Fibroblast of skin of back (primary cell): ENCODE measurements around the gene INPP5F.
"Not testable (repeated sequence)": the region's sequence is repeated elsewhere in the genome, so short reads cannot be mapped to it uniquely, and the experiment has no call there.

ENCODE experiments used
- DNase-seq: peaks from one replicate; pipeline ENCODE4 v3.0.0-alpha.2; 2013

Gene INPP5F

DNA sequence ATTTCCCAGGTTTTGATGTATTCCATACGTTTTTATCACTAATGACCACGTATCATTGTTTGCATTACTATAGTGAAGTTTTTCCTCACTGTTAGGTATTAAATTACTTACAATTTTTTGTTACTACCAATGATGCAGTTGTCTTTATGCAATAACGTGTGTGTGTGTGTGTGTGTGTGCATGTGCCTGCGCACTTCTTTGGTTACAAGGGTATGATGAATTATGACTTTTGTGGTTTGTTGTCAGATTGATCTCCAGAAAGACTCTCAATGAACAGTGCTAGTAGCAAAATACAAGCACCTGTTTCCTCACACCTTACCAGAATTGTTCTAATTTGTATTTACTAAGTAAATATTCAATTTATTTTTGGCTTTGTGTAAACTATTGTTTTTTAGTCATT, 95.3 kb downstream of the INPP5F start:
- DNase-seq = no peak

DNA sequence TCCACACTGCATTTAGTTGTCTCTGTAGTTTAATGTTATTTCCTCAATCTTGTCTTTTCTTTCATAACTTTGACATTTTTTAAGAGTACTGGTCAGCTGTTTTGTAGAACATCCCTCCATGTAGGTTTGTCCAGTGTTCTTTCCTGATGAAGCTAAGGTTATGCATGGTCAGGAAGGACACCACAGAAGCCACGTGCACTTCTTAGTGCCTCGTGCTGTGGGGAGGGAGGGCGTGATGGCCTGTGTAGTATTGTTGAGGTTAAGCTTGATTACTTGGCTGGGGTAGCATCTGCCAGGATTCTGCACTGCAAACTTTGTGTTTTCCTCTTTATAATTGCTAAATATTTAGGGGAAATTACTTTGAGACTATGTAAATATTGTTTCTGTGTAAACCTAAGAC, 98.4 kb downstream of the INPP5F start:
- no peak for DNase-seq

DNA sequence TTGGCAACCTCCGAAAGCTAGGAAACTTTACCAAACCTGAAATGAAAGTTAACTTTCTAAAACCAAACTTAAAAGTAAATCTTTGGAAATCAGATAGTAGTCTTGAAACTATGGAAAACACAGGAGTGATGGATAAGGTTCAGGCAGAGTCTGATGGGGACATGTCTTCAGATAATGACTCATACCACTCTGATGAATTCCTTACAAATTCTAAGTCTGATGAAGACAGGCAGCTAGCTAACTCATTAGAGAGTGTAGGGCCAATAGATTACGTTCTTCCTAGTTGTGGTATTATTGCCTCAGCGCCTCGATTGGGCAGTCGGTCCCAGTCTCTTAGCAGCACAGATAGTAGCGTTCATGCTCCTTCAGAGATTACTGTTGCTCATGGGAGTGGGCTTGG, 100.9 kb downstream of the INPP5F start:
- DNase-seq = no peak

DNA sequence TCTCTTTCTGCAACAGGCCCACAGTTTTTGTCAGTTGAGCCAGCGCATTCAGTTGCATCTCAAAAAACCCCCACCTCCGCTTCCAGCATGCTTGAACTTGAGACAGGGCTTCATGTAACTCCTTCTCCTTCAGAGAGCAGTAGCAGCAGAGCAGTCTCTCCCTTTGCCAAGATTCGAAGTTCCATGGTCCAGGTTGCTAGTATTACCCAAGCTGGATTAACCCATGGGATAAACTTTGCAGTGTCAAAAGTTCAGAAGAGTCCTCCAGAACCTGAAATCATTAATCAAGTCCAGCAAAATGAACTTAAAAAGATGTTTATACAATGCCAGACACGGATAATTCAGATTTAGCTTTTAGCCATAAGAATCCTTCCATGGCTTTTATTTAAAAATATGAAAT, 101.6 kb downstream of the INPP5F start:
- DNase-seq = no peak

DNA sequence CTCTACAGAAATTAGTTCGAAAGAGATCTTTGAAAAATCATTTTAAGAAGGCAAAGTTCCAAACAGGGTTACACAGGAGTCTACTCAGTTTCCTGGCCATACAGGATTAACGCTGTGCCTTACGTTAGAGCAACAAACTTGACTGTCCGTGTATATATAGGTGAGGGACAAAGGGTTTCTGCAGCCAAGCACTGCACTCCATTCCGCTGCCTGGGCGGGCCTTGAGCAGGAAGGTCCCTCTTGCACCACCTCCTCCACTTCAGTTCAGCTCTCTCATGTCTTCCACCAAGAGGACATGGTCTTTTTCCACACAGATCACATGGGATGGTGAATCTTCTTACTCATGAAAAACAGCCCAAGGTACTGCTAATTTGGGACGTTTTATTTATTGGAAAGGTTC, 103.6 kb downstream of the INPP5F start:
- no peak for DNase-seq

DNA sequence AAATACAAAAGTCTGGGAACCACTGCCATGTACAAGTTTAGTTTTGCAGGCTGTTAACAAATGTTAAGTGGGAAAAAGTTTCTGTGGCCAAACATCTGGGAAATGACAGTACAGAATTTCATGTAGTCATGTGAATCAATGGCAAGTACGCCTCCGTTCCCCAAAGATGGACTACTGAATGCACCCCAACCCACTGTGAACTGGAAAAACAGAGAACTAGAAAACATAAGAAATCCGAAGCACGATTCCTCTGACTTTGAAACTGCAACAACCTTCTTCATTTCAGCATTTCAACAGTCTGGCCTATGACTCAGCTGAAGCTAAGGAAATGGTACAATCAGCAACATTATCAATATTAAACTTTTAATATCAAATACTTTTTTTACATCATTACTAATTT, 105.0 kb downstream of the INPP5F start:
- DNase-seq = no peak

DNA sequence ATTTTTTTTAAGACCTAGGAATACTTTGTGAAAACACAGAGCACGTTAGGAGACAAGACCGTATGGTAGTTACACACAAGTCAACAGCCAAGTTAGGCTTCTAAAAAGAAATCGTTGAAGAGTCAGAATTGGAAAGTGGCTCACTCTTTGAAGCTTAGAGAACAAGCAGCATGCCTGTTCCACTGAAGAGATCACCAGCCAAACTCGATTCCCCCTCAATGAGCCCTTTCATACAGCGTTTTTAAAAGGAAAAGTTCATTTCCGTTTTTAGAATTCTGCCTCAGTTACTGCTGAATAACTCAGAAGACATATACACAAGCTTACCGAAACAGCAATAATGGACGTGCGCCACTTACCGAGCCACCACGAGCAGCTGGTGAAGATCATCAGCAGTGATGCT, 105.8 kb downstream of the INPP5F start:
- no peak for DNase-seq

DNA sequence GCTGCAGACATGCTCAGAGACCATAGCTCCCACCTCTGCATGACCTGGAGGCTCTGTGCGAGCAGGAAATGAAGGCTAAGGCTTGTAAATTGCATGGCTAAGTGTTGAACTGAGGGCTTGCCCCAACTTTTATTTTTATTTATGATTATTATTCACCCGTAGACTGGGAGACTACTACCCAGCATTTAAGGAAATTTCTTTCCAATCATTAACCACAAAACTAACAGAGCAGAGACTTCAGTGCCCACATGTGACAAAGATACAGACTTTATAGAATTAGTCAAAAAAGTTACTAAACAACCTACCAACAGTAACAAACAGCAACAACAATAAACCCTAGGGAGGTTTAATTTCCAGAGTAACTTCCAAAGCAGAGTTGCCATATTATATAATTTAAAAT, 107.1 kb downstream of the INPP5F start:
- DNase-seq = no peak

DNA sequence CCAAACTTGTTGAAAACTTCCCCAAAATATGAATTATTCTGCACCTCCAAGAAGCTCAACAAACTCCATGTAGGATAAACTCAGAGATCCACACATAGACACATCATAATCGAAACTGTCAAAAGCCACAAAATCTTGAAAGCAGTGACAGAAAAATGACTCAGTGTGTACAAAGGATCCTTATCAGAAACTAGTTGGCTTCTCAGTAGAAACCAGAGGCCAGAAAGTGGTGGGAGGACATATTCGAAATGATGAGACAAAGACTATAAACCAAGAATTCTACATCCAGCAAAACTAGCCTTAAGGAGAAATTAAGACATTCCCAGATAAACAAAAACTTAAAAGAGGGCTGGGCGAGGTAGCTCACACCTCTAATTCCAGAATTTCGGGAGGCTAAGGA, 108.3 kb downstream of the INPP5F start:
- no peak for DNase-seq

DNA sequence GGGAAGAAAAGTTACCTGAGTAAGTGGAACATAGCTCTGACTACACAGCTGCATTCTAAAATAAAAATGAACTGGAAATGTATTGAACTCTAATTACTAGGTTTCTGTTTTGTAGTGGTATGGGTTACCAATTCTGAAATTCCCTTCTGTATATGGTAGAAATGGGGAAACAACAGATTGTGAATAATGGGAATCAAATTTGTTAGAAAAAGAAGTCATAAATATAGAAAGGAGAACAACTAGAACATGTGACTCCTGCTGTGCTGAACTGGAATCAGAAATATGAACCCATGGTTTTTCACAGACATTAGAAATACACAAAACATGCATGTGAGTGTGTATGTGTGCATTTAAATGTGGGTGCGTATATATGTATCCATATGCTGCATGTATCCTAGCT, 119.8 kb downstream of the INPP5F start:
- no peak for DNase-seq

DNA sequence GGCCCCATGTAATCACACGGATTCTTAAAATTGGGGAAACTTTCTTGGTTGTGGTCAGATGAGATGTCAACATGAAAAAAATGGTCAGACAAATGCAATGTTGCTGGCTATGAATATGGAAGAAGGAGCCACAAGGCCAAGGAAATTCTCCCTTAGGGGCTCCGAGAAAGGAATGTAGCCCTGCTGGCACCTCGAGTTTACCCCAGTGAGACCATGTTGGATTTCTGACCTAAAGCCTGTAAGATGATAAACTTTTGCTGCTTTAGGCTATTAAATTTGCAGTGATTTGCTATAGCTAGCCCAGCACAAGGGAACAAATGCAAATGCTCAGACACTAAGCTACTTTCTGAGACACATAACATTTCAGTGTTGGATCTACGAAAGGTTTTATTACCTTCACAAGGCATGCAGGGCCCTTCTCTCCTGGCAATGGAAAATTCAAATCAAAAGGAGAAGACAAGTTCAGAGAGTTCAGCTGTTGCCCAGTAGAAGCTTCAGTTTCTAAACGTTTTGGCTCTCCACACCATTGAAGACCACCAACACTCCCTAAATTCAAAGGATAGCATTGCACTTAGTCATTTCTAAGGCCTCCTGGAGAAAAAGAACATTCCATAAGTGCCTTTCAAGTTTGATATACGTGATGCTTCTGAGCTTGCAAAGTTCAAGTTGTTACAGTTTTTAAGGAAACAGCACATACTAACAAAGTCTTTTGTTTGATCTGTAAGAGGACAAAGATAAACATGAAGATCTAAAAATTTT, 123.4 kb downstream of the INPP5F start:
- peak; percentile 84 for DNase-seq

DNA sequence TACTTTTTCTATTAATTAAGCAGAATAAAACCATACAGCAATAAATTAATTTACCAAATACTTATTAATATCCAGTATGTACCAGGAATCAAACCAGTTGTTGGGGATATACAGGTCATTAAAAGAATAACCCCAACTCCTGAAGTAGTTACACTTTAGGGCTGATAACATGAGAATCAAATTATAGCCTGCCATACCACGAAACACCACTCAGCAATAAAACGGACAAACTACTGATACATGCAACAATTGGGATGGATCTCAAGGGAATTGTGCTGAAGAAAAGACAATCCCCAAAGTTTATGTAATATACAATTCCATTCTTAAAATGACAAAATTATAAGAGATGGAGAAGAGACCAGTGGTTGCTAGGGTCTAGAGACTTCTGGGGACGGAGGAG, 124.1 kb downstream of the INPP5F start:
- DNase-seq = no peak

DNA sequence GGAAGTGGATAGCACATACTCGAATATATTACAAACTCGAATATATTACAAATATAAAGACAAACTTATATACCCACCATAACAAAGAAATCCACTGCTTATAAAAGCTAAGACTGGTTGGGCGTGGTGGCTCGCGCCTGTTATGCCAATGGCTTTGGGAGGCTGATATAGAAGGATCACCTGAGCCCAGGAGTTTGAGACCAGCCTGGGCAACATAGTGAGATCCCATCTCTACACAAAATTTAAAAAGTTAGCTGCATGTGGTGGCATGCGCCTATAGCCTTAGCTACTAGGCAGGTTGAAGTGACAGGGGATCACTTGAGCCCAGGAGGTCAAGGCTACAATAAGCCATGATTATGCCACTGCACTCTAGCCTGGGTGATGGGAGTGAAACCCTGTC, 126.4 kb downstream of the INPP5F start:
- no peak for DNase-seq

DNA sequence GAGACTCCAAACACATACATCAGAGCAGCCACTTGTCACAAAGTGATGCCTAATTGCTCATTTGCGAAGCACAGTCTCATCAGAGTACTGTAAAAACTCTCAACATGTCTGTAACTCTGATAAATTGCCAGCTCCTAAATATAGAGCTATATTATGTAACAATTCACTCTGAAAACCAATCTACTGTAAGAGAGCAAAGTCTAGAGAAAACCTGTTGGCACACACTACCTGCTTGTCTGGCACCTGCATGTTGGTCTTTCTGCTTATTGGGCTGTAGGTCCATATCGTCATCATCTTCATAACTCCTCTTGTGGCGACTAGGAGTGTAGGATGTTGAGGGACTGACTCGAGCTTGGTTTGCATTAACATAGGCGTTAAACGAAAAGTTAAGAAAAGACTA, 127.0 kb downstream of the INPP5F start:
- DNase-seq = no peak

DNA sequence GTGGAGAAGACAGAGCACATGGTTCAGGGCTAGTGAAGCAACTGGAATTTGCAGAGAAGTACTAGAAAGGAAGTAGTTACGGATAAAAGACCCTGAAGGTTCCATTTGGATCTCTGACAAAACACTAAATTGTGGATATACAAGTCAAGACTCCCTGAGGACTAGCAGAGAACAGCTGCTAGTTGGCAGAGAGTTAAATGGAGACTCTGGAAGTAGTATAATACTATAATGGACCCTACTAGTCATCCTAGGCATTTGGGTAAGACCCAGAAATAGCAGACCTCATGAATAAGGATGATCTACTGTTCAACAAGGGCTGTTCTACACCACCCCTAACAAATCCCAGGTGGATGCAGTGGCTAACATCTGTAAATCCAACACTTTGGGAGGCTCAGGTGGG, 127.7 kb downstream of the INPP5F start:
- no peak for DNase-seq

DNA sequence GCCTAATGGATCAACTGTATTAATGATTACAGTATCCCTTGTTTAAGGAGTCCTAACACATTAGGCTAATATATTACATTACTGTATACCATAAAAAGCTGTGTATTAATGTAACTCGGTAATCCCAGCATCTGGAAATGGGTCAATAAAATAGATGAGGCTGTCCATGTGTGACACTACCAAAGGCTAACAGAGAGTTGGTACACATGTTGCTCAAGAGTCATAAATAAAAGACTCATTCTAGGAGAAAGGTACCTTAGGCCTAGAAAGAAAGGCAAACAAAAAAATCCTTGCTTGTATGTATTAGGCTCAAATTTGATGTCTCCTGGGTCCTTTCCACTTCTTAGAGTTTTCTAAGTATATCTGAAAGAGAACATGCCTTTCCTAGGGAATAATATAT, 132.2 kb downstream of the INPP5F start:
- DNase-seq = no peak

DNA sequence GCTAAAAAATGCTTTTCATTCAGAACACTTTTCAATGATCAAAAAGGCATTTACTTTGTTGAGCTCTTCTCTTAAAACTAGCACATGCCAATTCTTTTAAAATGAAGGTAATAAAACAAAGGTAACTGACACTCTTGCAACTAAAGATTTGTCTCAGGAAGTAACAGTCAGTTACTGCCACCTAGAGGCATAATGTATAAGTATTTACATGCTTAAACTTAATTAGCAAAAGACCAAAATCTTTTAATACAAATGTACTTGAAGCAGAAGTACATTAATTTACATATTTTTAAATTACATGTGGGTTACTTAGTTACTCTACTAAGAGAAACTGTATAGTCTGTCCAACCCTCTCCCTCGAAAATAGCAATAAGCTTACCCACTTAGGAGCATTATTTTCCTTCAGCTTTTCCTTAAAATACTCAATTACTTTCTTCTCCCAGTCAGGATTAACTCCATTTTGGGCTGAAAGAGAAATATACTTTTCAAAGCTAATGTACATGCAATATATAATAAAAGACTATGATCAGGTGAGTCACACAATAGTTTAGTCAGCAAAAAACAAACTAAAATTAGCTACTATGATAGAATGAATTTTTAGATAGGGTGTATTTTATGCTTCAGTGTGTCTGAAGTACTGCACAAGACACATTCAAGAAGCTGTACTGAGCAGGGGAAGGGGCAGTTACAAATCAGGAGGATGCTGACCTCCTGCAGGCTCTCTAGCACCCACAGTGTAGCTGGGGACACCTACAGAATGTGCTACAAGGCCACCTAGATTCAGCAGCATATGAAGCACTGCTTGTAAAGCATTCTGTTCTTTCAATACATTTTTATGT, 133.8 kb downstream of the INPP5F start:
- DNase-seq = peak; percentile 44

DNA sequence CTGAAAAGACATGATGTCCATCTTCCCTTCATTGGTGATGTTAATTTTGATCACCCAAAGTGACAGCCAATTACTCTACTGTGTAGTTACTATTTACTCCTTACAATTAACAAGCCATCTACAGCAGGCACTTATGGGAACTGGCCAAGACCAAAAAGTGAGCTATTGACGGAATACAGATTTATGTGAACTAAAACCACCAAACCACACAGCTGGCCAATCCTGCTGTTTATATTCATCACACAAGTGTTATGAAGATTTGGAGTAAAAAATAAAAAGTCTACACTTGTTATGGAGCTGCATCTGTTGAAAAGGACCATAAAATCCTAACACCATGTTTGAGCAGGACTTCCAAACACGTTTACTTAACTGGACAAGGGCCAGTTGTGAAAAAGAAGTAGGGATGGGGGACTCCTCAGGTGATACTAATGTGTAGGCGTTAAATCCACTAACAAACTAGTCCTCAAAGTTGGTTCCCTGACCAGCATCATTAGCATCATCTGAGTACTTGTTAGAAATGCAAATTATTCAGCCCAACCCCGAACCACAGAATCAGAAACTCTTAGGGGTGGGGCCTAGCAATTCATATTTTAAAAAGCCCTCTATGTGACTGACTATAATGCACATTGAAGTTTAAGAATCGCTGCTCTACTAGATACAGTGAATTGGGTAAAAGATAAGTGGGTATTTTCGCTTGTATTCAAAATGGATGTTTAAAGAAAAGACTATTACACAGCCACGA, 135.2 kb downstream of the INPP5F start:
- no peak for DNase-seq

DNA sequence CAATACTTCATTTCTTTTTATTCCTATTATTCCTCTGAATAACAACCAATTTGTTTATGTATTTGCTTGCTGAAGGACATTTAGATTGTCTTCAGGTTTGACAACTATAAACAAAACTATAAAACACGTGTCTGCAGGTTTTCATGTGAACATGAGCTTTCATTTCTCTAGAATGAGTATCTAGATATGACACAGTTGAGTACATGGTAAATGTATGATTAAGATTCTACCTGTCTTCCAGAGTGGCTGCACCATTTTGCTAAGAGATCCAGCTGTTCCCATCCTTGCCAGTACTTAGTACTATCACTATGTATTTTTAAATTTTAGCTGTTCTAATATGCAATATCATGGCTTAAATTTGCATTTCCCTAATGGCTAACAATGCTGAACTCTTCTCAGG, 136.7 kb downstream of the INPP5F start:
- DNase-seq = no peak

DNA sequence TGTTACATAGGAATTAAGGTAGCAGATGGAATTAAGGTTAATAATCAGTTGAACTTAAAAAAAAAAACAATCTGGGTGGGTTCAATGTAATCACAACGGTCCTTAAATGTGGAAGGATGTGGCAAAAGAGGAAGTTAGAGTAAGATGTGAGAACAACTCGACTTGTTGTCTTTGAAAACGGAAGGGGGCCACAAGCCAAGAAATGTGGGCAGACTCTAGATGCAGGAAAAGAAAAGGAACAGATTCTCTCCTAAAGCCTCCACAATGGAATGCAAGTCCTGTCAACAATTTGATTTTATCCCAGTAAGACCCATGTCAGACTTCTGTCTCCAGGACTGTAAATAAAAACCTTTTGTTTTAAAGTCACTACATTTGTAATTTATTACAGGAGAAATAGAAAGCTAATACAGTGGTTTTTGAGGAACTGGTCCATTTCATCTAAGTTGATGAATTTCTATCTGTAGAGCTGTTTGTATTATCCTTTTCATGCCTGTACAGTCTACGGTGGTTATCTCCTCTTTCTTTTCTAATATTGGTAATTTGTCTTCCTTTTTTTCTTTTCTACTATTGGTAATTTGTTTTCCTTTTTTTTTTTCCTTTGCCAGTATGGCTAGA, 138.2 kb downstream of the INPP5F start:
- no peak for DNase-seq

DNA sequence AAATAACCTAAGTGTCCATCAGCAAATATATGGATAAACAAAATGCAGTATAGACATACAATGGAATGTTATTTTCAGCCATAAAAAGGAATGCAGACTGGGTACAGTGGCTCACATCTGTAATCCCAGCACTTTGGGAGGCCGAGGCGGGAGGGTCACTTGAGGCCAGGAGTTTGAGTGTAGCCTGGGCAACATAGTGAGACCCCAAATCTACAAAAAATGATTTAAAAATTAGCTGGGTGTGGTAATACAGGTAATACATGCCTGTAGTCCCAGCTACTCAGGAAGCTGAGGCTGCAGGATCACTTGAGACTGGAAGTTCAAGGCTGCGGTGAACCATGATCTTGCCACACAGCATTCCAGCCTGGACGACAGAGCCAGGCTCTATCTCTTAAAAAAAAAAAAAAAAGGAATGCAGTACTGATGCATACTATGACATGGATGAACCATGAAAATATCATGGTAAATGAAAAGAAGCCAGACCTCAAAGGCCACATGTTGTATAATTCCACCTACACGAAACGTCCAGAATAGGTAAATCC, 139.9 kb downstream of the INPP5F start:
- DNase-seq = no peak

DNA sequence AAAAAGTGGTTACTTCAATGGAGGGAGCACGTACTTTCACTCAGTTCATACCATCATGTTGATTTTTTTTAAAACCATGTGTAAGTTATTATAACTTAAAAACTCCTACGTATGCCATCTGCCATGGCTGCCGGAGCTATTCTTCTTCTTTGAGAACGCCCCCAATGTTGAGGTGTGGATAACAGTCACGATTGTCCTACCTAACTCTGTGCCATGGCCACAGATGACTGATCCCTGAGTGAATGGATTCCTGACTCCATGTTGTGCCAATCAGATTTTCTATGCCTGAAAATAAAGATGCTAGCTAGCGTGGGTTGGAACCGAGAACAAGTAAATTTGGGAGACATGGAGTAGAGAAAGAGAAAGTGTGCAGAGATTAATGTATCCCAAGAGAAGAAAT, 141.5 kb downstream of the INPP5F start:
- DNase-seq = no peak

DNA sequence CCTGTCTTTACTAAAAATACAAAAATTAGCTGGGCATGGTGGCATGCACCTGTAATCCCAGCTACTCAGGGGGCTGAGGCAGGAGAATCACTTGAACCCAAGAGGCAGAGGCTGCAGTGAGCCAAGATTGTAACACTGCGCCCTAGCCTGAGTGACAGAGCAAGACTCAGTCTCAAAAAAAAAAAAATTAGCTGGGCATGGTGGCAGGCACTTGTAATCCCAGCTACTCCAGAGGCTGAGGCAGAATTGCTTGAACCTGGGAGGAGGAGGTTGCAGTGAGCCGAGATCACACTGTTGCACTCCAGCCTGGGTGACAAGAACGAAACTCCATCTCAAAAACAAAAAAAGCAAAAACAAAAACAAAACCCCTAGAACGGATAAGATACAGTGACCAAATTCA, 143.5 kb downstream of the INPP5F start:
- DNase-seq = not testable (repeated sequence)
